NCI-H2081 treated with DMSO at 0.1 percent for 48 hours (cell line): ENCODE measurements around the gene DDX51.

ENCODE experiments used
- DNase-seq: peaks from one replicate; lab custom pipeline; 2025; lab: John Stamatoyannopoulos, UW

The DDX51 gene, protein sequence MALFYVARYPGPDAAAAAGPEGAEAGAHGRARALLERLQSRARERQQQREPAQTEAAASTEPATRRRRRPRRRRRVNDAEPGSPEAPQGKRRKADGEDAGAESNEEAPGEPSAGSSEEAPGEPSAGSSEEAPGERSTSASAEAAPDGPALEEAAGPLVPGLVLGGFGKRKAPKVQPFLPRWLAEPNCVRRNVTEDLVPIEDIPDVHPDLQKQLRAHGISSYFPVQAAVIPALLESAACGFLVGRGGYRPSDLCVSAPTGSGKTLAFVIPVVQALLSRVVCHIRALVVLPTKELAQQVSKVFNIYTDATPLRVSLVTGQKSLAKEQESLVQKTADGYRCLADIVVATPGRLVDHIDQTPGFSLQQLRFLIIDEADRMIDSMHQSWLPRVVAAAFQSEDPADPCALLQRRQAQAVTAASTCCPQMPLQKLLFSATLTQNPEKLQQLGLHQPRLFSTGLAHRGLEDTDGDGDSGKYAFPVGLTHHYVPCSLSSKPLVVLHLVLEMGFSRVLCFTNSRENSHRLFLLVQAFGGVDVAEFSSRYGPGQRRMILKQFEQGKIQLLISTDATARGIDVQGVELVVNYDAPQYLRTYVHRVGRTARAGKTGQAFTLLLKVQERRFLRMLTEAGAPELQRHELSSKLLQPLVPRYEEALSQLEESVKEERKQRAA

DNA sequence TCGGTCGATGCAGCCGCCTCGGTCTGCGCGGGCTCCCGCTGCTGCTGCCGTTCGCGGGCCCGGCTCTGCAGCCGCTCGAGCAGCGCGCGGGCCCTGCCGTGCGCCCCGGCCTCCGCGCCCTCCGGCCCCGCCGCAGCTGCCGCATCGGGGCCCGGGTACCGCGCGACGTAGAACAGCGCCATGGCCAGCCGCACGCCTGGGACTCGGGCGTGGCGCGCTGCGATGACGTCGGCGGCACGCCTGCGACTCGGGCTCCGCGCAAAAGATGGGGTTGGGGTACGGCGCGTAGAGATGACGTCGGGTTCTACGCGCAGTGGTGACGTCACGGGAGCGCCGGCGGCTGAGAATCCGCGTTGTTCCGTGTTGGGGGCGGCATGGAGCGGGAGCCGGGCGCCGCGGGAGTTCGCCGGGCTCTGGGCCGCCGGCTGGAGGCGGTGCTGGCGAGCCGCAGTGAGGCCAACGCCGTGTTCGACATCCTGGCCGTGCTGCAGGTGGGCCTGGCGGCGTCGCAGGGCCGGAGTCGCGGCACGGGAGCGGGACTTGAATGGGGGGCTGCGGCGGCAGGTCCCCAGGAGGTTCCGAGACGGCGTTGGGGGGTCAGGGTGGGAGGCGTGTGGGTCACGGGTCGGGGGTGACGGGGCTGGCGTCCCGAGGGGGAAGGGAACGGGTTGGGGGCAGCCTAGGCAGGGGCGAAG is at the start of gene DDX51, which contains the start of gene NOC4L:
DDX51 (minus strand) TSS at position 205 of the 695 bp plus-strand sequence; CDS start at position 182, 23 bp downstream.
NOC4L (plus strand) TSS at position 343 of the 695 bp plus-strand sequence; CDS start at position 375, 32 bp downstream.
- peak; percentile 55 for DNase-seq

DNA sequence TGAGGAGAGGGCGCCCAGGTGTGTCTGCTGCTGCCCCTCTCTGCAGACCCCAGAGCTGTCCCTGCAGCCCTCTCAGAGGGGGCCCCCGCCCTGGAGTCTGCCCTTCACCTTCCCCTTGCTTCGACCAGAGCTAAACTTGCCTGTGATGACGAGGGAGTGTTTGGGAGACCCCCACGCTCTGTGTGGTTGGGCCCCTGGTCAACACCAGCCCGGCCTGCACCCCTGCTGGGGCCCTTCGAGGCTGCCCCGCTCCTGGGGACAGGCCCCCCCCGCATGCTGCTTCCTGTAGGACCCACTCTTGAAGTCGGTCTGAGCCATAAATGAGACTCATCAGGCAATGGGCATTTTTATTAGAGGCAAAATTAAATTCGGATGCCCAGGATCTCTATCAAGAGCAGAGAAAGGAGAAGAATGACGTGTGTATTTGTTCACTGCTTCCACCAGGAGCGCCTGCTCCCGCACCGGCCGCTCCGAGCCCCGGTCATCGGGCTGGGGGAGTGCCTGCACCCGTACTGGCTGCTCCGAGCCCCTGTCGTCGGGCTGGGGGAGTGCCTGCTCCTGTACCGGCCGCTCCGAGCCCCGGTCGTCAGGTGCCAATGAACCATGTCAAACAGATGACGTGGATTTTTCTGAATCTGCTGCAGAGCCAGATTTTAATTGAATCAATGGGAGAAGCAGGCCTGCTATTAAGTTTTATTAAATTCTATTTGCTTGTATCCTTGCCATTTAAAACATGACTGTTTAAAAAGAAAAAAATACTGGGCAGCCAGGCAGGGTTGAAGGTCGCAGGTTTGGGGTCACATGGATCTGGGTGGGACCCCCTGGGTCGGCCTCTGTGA is 47.8 kb upstream of the DDX51 start:
- no peak for DNase-seq

DNA sequence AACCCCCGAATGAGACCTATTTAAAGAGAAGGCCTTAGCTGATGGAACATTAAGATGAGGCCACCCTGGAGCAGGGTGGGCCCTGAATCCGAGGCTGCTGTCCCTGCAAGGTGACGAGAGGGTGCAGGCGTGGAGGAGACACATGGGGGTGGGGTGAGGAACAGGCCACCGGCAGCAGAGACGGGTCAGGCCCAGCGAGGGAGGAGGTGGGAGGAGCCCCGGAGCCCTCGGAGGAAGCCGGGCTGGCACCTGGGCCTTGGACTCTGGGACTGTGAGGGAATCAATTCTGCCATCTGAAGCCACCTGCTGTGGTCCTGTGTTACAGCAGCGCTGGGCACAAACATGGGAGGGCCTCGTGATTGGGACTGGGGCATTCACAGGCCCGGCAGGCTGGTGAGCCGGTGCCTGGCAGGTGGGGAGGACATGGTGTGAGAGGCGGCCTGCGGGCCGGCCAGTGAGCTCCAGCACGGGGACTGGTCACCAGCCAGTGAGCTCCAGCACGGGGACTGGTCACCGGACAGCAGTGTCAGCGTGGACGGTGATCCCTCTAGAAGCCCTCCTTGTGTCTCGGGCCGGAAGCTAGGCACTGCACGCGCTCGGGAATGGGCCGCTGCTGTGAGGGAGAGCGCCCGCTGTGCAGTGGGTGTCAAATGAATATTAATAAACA is 46.8 kb upstream of the DDX51 start:
- no peak for DNase-seq

DNA sequence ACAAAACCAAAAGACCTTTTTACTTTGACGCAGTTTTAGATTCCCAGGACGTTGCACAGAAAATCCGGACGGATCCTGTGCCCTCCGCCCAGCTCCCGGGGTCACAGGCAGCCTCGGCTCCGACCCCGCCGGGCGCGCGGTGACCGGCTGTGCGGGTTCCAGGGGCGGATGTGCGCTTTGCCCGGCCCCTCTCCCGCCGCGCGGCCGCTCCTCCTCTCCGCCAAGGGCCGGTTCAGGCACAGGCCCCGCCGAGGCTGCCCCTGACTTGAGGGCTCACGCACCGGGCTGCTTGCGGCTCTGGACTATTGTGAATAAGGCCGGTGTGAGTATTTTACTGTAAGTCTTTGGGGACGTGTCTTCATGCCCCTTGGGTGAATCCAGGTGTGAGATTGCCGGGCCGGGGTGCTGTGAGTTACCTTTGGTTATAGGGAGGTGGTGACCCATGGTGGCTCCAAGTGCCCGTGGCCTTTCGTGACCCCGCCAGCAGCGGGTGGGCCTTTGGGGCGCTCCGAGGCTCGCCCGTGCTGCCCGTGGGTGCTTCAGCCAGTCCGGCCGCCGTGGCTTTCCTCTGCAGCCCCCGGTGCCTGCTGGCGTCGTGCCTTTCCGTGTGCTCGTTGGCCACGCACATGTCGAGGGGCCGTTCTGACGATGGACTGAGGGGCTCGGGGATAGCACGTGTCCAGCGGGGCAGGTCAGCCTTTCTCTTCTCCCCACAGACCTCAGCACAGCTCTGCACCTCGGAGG is 46.1 kb upstream of the DDX51 start:
- DNase-seq: no peak

DNA sequence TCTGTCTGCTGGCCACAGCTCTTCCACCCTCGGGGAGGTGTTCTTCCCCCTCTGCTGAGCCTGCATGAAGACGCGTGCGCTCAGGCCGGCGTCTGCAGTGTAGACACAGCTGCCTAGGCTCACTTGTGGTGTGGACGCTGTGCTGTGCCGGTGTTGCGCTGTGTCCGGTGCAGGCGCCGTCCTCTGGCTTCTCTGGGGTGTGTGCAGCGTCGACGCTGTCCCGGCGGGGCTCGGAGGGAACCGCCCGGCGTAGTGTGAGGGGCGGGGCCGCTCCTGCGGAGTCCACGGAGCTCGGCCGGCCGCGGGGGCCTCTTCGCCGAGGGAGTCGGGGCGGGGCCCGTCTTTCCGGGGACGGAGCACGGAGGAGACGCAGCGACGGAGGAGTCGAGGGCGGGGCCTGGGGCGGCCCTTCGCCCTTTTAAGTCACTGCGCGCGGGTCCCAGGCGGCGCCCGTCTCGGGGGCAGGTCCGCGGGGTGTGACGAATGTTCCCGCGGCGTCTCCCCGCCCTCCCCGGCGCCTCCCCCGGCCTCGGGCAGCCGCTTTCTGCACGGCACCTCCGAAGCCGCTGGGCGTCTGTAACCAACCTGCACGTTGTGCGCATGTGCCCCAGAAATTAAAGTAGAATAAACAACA is 45.4 kb upstream of the DDX51 start:
- no peak for DNase-seq

DNA sequence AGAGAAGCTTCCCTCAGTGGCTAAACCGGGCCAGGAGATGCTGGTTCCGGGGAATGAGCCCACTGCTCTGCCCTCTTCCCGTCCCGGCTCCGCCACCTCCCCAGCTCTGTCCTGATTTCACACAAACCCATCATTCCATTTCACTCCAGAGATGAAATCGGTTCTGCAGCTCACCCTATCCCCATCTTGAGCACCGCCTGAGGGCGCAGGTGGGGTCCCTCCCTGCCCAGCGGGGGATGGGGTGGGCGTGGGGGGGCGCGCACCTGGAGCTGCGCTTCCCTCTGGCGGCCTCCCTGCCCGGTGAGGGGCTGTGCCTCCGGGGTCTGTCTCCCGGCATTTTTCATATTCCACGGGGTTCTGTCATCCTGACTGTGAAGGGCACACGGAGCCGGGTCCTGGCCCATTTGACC is 44.8 kb upstream of the DDX51 start:
- DNase-seq: no peak

DNA sequence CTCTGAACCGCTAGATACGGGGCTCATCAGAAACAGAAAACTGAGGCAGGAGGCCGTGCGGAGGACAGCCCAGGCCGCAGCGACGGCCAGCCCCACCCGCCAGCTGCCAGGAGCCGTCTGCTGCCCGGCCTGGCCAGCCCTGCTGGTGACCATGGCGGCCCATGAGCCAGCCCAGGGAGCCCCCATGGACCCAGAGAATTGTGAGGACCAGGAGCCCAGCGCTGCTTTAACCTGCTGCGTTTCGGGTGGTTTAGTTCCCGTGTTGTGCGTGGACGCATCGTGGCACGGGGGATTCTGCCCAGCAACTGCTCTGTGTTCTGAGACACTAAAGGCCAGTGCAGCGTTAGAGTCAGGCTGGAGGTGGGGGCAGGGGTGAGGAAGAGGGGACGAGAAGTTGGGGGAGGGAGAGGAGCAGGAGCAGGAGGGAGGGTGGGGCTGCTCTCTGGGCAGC is 44.4 kb upstream of the DDX51 start:
- no peak for DNase-seq

DNA sequence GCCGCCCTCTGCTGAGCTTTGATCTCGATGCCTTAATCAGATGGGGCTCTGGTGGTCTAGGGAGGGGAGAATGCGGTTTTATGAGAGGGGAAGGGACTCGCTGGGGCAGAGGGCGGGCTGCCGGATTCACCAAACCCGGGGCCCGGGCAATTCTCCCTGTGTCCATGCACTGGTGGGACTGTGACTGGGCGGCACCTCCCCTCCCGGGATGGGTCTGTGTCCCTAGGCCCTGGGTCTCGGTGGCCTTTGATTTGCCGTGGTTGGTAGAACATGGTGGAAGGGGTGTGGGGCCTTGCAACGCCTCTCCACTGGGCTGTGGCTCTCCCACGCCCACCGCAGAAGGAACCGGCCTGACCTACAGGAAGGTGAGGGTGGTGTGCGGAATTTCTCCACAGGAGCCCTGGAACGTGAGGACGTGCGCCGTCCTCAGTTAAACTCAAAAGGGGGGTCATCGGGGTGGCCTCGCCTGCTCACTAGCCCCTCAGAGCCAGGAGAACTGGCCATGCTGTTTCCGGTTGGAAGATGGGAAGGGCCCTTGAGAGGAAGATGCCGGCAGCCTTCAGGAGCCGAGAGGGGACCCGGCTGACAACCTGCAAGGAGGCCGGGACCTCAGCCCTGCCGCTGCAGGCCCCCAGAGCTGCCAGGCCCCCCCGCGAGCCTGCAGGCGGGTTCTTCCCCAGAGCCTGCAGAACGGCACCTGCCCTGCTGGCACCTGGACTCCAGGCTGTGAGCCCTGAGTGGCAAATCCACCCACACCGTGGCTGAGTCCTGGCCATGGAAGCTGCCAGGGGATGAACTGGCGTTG is 43.7 kb upstream of the DDX51 start:
- DNase-seq: no peak

DNA sequence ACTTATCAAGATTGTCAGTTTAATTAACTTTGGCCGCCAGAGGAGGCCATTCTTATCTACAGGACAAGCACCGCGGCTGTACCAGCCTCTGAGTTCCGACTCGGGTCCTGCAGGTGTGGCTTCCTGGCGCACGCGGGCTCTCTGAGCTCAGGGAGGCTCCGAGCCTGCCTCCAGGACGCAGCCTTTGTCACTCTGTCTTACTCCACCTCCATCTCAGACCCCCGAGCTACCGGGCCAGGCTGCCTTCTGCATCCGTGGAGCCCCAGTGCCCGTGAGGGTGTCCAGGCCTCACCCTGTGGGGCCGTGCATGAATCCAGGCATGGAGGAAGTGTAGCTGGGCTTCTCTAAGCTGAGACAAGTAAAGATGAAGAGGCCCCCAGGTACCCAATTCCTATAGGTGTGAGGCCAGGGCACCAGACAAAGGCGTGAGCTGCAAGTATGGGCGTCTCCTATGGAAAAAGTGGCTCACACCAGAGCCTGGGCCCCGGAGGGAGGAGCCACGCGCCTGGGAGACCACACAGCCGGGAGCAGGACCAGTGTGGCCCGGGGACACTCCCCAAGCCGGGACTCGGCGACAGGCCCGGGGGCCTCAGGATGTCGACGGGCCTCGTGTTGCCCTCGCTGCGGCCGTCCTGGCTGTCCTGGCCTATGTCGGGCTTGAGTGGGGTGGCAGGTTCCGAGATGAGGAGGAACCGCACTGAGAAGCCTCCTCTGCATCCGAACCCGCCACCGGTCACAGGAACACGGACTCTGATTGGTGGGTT is 42.9 kb upstream of the DDX51 start:
- no peak for DNase-seq

DNA sequence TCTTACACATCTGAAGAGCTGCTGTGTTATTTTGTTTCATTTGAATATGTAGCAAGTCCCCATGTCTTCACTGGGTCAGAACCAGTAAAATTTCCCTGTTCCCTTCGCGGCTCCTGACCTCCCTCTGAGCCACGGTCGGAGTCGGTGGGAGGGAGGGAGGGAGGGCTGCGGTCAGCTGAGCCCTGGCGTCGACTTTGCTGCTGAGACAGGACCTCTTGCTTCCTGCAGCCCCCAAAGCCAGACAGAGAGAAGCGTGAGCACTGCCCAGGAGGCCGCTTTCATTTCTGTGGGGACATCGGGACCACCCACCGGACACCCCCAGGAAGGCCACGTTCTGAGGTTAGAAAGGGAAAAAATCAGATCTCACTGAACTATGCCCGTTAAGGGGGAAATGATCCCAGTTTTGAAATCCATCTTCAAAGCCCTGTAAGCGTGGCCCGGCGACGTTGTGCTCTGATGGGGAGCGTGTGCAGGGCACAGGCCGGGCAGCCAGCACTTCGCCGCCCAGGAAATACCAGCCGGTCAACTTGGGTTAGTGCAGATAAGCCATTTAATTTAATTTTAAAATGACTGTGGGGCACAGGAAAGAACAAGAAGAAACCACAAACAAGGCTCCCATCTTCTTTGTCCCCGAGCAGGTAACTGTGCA is 42.2 kb upstream of the DDX51 start:
- no peak for DNase-seq

DNA sequence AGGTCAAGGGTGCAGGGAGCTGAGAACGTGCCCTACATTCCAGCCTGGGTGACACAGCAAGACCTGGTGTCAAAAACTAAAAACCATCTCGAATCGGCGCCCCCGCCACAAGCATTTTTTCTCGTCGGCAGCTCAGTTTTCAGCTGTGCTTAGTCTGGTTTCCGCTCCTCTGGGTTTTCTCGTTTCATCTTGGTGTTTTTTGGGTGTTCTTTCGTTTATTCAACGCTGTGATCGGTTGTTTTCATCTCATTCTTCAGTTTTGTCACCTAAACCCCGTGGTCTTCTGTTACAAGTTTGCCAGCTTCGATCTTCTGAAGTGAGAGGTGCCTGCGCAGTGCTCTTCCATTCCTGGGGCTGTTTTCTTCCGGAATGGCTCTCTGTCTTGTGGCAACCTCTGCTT is 41.6 kb upstream of the DDX51 start:
- DNase-seq: no peak

DNA sequence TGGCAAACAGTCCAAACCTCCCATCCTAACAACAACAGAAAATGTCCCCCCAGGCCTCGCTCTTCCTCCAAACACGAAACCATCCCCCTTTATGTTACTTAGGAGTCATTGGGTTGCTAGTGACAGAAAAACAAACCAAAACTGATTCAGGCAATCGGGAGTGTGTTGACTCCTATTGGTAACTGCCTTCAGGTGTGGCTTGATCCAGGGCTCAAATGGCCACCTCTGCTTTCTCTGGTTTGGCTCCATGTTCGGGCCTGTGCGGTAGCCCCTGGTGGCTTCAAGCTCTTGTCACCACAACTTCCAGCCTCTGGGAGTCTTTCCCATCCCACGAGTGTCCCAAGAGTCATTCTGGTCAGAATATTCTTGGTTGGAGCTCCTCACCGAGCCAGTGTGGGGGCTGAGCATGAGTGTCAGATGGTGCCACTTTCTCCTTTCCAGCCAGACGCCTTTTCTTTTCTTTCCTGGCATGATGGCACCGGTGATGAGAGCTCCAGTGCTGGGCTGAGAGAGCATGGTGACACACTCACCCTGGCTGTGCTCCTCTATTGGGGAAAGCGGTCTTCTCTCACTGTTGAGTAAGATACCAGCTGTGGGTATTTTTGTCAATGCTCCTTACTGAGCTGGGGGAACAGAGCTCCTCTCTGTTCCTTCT is 38.7 kb upstream of the DDX51 start:
- no peak for DNase-seq

DNA sequence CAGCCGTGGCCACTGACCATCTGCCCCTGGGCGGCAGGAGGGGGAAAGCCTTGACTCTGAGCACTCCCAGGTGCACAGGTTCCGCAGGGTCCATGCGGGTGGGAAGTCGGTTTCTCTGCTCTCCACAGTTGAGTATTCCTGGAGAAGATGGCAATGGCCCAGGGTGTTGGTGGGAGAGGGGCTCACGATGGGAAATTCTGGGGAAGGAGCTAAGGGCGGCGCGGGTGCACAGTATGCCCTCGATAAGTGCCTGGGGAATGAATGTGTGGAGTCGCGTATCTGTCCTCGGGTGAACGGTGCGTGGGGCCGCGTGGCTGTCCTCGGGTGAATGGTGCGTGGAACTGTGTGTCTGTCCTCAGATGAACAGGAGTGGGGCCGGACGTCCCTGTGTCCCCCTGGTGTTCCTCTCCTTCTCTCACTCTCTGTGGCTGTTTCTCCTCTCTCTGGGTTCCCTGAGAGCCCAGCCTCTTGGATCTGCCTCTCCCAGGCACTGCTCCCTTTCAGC is 38.1 kb upstream of the DDX51 start:
- no peak for DNase-seq

DNA sequence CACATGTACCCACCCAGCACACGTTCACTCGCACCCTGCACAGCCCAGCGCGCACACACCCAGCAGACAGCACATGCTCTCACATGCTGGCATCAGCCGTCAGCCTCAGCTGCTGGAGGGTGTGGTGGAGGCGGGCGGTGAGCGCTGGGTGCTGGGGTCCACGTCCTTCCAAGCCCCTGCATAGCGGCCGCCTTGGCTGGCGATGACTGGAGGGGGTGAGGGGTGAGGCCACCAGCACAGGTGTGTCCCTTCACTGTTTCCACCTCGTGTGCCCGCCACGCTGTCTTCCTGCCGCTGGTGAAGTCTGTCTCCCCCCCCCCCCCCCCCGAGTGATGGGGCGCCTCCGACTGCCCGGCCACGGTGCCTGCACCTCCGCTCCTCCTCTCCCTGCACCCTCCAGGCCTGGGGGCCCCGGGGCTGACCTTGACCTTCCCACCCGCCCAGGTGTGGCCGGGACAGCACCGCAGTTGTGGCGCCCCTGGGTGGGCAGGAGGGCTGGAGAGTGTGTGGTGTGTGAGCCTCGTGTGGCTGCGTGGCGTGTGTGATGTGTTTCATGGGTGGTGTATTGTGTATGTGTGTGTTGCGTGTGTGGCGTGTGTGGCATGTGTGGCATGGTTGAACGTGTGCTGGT is 37.6 kb upstream of the DDX51 start:
- DNase-seq: no peak

DNA sequence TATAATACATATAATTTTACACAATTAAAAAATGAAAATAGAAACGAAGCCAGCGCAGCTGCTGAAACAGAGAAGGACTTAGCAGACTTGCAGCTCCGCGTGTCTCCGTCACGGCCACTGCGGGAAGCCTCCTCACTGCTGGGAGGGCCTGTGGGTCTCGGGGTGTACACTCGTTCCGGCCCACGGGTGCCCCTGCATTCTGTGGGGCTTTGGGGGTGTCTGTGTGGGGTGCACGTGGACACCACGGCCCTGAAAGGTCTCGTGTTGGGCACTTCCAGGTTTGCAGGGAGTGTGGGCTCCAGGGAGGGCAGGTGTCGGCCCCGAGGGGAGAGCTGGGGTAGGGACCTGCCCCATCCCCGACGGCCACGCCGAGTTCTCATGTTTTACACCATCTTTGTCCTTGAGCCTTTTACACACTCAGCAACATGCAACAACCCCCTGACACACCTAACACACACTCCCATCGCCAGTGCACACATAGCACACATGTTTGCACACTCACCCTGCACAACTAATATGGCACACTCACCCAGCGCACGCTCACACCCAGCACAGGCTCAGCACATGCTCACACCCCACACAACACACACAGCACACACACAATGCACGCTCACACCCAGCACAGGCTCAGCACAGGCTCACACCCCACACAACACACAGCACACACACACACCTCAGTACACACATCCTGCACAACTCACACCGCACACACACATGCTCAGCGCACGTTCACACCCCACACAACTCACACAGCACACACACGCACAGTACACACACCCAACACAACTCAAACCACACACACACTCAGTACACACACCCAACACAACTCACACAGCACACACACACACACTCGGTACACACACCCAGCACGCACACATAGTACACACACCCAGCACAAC is 36.8 kb upstream of the DDX51 start:
- no peak for DNase-seq
